Activated CD4-positive, CD25-positive, alpha-beta regulatory T cell treated with anti-CD3 and anti-CD28 coated beads, Interleukin-2, amount 50 U/mL, for 24 hours (primary cell): ENCODE measurements around the gene IQGAP3.

Experiments
- ATAC-seq, 2 donors: fragments of 150-1000 bp; cut with Tn5 transposase; one replicate each; pipeline ENCODE4 v1.10.0; 2021; ENCODE audit warnings: mild to moderate bottlenecking in 1 of 2, moderate library complexity in 1 of 2

IQGAP3 gene

DNA sequence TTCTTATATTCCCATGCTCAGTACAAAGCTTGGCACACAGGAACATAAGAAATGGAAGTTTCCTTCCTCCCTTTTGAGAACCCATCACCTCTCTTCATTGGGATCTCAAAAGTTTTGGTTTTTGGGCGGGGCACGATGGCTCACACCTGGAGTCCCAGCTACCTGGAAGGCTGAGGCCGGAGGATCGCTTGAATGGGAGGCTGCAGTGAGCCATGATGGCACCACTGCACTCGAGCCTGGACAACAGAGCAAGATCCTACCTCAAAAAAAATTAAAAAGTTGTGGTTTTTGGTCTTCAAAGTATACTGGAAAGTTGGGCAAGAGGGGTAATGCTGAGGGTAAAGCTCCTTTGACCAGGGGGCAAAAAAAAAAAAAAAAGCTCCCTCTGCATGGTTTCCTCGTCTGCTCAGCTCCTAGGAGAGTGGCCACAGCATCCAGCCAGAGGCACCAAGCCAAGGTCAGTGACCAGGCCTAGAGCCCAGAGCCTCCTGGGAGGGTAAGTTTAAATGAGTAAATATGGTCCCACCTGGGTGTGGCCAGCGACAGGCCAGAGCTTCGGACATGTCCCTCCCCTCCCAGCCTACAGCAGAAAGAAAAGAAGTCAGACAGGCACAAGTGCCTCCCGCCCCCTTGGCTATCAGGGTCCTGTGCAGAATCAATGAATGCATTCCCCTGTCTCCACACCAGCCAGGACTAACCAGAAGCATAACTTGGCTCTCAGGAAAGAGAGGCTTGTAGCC, 76.8 kb downstream of the IQGAP3 start:
- no peak for ATAC-seq

DNA sequence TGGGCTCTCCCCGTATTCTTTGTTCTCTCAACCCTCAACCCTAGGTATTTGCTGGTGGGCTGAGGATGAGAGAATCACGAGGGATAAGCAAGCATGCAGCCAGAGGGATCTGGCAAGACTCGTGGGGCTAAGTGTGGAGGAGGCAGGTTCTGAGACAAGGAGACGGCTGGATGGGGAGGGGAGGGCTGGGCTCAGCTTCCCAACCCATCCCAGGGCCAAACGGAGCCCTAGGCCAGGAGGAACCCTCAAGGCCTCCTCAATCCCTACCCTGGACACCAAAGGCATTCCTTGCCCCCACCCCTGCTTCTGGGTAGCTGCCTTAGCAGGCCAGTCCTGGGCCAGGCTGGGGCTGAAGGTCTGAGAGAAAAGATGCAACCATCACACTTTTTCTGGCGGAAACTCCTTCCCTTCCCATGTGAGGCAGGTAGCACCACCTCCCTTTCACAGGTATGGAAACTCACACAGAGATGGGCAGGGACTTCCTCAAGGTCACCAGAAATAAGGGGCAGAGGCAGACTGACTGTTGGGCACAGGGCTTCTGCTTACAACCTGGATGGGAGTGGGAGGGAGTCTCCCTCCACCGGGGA, 78.0 kb downstream of the IQGAP3 start:
- no peak for ATAC-seq

DNA sequence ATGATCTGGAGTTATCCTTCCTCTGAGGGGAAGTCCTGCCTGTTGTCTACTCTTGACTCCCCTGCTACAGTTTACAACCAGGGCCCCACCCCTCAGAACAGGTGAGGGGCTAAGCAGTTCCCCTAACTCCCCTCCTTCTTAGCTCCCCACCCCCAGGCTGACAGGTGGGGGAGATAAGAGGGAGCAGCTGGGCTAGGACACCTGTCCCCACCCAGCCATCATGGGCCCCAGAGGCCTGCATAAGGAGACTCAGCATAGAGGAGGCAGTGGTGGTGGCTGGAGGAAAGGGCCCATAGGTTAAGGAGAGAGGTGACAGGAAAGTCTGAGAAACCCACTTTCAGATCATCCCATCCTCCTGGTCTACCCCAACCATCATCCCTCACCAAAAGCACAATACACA, 78.6 kb downstream of the IQGAP3 start:
- no peak for ATAC-seq

GRCh38 chr1:156493154-156493631, 79.2 kb downstream of the IQGAP3 start:
- ATAC-seq: no peak

GRCh38 chr1:156492591-156493080, 79.7 kb downstream of the IQGAP3 start:
- no peak for ATAC-seq

GRCh38 chr1:156492013-156492590, 80.3 kb downstream of the IQGAP3 start:
- ATAC-seq: no peak

GRCh38 chr1:156491151-156491949, 81.0 kb downstream of the IQGAP3 start:
- no peak for ATAC-seq

- ATAC-seq: no peak
Observed at GRCh38 chr1:156490401-156491032, 81.8 kb downstream of the IQGAP3 start.

- ATAC-seq: no peak
Observed at GRCh38 chr1:156489935-156490293, 82.5 kb downstream of the IQGAP3 start.

DNA sequence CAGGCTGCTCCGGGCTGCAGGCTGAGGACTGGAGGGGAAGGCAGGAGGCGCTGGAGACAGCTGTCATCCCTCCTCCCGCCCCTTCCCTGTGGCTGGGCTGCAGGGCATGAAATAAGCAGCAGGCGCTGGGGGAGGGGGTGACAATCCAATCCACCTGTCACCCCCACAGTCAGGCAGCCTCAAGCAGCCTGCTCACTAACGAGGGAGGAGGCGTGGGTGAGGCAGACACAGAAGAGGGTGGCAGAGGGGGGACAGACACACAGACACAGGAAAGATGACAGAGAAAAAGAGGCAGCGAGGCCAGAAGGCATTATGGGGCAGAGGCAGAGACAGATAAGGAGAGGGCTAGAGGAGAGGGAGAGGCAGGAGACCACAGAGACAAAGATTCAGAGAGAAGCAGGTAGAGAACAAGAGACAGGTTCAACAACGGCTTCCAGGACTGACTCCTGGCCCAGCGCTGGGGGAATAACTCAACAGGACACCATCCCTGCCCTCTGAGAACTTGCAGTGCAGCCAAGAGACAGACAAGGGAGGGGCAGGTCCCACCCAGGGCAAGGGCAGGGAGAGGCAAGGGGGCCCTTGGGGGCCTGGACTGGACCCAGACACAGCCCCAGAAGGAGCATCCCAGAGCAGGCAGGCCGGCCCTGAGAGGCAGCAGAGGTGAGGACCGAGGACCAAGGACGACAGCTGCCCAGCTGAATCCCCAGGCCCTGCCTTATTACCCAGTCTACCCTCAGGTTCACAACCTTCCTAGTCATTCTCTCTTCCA, 83.0 kb downstream of the IQGAP3 start:
- ATAC-seq: peak; percentile 37 to 39

GRCh38 chr1:156488566-156489165, 83.7 kb downstream of the IQGAP3 start:
- peak; percentile 66 to 72 for ATAC-seq

DNA sequence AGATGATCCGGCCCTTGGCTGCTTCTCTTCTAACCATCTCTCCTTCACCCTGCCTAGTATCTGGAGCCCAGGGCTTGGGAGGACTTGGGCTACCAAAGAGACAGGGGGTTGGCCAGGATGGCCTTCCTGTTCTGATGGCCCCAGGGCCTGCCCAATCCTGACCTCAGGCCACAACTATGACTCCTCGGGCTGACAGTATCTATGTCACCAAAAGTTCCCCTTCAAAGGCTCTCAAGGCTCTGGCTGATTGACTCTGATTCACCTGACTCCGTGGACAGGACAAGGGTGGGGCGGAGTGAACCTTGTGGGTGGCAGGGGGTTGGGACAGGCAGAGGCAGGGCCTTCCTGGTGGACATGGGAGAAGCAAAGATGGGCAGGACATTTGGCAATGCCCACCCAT, 84.5 kb downstream of the IQGAP3 start:
- peak; percentile 80 to 81 for ATAC-seq

- no peak for ATAC-seq
Observed at GRCh38 chr1:156486421-156487344, 85.7 kb downstream of the IQGAP3 start.

- no peak for ATAC-seq
Observed at GRCh38 chr1:156485984-156486383, 86.4 kb downstream of the IQGAP3 start.

DNA sequence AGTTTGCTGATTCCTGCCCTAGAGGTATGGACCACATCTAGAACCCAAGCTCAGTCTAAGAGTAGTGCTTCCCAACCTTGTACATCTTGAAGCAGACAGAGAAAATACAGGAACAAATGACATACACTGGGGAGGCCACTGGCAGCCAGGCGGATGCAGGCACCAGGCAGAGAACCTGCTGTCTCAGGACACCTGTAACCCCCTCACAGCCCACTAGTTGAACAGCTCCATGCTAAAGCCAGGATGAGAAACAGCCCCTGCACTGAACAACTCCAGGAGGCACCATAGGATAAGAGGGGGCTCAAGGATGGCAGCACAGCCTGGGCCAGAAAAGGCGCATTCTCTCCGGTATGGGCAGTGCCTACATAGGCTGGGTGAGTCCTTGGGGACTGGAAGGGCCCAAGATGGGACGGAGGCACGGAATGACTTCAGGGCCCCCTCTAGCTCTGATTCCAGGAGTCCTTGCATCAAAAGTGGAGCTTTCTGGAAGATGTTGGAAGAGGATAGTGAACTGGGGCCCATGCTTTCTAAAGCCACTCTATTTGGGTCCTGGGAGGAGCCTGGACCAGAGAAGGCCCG, 87.8 kb downstream of the IQGAP3 start:
- no peak for ATAC-seq

GRCh38 chr1:156483397-156483796, 89.0 kb downstream of the IQGAP3 start:
- no peak for ATAC-seq

GRCh38 chr1:156482276-156482675, 90.1 kb downstream of the IQGAP3 start:
- ATAC-seq: no peak

DNA sequence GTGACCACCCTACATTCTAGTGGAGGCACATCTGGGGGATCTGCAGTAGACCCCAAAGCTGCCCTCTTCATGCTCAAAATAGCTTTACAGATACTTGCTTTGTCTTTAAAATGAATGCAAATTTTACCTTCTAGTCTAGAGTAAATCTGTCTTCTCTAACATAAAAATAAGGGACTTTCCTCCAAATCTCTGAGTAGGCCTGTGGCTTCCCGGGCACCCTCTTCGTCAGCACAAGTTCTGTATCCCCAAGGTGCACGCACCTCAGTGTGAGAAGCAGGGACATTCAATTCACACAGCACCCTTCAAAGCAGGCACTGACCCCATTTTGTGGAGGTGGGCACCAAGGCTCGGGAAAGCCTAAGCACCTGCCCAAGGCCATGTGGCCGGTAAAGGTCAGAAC, 90.8 kb downstream of the IQGAP3 start:
- ATAC-seq: peak; percentile 69 to 71

- ATAC-seq: peak; percentile 86 to 88
Observed at GRCh38 chr1:156480411-156481192, 91.8 kb downstream of the IQGAP3 start.
